Endothelial cell of umbilical vein (primary cell): ENCODE data around the gene CCDC171.

ENCODE experiments used
- EZH2 ChIP-seq: IDR thresholded peaks from 2 replicates; pipeline ENCODE4 v1.6.1; 2012; ENCODE audit warnings: borderline replicate concordance, low read depth, mild to moderate bottlenecking, moderate library complexity, low read length, inconsistent platforms; ENCODE audit not compliant: severe bottlenecking
- FOS ChIP-seq: IDR thresholded peaks from 2 replicates; pipeline ENCODE4 v1.6.1; 2011; ENCODE audit warnings: mild to moderate bottlenecking, low read length, moderate library complexity, borderline replicate concordance; ENCODE audit not compliant: insufficient read depth
- GATA2 ChIP-seq: IDR thresholded peaks from 2 replicates; pipeline ENCODE4 v1.7.0; 2011; ENCODE audit warnings: low read depth, mild to moderate bottlenecking, moderate library complexity, mixed read lengths, low read length; ENCODE audit not compliant: insufficient read length, insufficient read depth
- MAX ChIP-seq: IDR thresholded peaks from 2 replicates; pipeline ENCODE4 v1.6.1; 2011; ENCODE audit not compliant: insufficient read depth, insufficient read length
- MYC ChIP-seq: IDR thresholded peaks from one replicate; pipeline ENCODE4 v1.6.1; 2011; ENCODE audit warnings: mild to moderate bottlenecking, low read depth, low read length
- POLR2AphosphoS5 ChIP-seq: IDR thresholded peaks from 2 replicates; pipeline ENCODE4 v1.6.1; 2012; ENCODE audit warnings: low read depth, mild to moderate bottlenecking, control low read depth, low read length, moderate library complexity; ENCODE audit not compliant: insufficient read depth
- TF ChIP-seq, protein P1 (sequence below), 2 donors: IDR thresholded peaks; 1 replicate in 1 of 2; 2 replicates in 1 of 2; pipeline ENCODE4 v1.5.1; 2011; ENCODE audit warnings: low read length in 2 of 2, mild to moderate bottlenecking in 2 of 2, moderate library complexity in 2 of 2, control low read depth in 1 of 2, inconsistent platforms in 1 of 2, low read depth in 1 of 2; ENCODE audit not compliant: insufficient read depth in 1 of 2; ENCODE audit errors: extremely low read depth in 1 of 2

GRCh38 chr9:15697446-15697851 is 144.6 kb downstream of the CCDC171 start:
- TF ChIP-seq, protein P1, sequence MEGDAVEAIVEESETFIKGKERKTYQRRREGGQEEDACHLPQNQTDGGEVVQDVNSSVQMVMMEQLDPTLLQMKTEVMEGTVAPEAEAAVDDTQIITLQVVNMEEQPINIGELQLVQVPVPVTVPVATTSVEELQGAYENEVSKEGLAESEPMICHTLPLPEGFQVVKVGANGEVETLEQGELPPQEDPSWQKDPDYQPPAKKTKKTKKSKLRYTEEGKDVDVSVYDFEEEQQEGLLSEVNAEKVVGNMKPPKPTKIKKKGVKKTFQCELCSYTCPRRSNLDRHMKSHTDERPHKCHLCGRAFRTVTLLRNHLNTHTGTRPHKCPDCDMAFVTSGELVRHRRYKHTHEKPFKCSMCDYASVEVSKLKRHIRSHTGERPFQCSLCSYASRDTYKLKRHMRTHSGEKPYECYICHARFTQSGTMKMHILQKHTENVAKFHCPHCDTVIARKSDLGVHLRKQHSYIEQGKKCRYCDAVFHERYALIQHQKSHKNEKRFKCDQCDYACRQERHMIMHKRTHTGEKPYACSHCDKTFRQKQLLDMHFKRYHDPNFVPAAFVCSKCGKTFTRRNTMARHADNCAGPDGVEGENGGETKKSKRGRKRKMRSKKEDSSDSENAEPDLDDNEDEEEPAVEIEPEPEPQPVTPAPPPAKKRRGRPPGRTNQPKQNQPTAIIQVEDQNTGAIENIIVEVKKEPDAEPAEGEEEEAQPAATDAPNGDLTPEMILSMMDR (IDR thresholded peaks at IDR 0.05; ENCODE audit: extremely low read depth in 1 of 2, insufficient read depth in 1 of 2, low read depth in 1 of 2, low read length in 2 of 2) = no peak
- TF ChIP-seq EZH2 (no peak), MYC (no peak), GATA2 (no peak), POLR2AphosphoS5 (no peak), FOS (peak; percentile 91), MAX (no peak)
